ENCODE data around the gene MTOR. TPM values are rescaled to one million over a fixed set of nuclear protein-coding genes. Genes with fewer than 3 reads are reported as not detected.
A peak's percentile ranks its signal among the peaks of the same experiment; 100 is the strongest.

MTOR gene
- polyA plus RNA-seq, 3 donors: 2.0 to 29.4 (median 3.3) TPM

- 92% methylated on average over 2 of the region's 4 CpGs for WGBS (ENCODE audit: insufficient coverage)
- no peak for DNase-seq
- no peak overlapping the region for H3K4me2 ChIP-seq (replicated peaks; ENCODE audit: extremely low read depth, low read length, poor library complexity, severe bottlenecking)
- Mint-ChIP-seq H3K4me1 (no peaks in the 10 kb centered on the region), H3K4me3 (no peak overlapping the region), H3K36me3 (peaks cover 84 to 85% of the 10 kb centered on the region in 2 donors), H3K9me3 (no peaks in the 10 kb centered on the region), H3K27me3 (ENCODE audit: low read depth in 3 of 3) (no peaks in the 10 kb centered on the region), H3K27ac (peak overlapping the region in 1 of 7 donors; percentile 69)
- TF ChIP-seq, protein P1, sequence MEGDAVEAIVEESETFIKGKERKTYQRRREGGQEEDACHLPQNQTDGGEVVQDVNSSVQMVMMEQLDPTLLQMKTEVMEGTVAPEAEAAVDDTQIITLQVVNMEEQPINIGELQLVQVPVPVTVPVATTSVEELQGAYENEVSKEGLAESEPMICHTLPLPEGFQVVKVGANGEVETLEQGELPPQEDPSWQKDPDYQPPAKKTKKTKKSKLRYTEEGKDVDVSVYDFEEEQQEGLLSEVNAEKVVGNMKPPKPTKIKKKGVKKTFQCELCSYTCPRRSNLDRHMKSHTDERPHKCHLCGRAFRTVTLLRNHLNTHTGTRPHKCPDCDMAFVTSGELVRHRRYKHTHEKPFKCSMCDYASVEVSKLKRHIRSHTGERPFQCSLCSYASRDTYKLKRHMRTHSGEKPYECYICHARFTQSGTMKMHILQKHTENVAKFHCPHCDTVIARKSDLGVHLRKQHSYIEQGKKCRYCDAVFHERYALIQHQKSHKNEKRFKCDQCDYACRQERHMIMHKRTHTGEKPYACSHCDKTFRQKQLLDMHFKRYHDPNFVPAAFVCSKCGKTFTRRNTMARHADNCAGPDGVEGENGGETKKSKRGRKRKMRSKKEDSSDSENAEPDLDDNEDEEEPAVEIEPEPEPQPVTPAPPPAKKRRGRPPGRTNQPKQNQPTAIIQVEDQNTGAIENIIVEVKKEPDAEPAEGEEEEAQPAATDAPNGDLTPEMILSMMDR (IDR thresholded peaks at IDR 0.05): no peak
- no peaks in the 10 kb centered on the region for H4K20me1 ChIP-seq (ENCODE audit: insufficient read depth, low read length)
- no peaks in the 10 kb centered on the region for H3K9me3 ChIP-seq (replicated peaks in 1 of 2; ENCODE audit: control insufficient read depth in 1 of 2, insufficient read depth in 1 of 2, low read length in 2 of 2)
- no peak overlapping the region for H2AFZ ChIP-seq (ENCODE audit: insufficient read depth, low read depth, low read length, poor library complexity, severe bottlenecking)
- H3K4me3 ChIP-seq (replicated peaks in 1 of 3; ENCODE audit: low read depth in 2 of 3, low read length in 3 of 3): no peak overlapping the region
- H3K27ac ChIP-seq (ENCODE audit: low read depth in 1 of 2, low read length in 2 of 2): no peak overlapping the region
- H3K4me1 ChIP-seq (ENCODE audit: control insufficient read depth in 1 of 2, insufficient read depth in 2 of 2, low read length in 2 of 2): no peaks in the 10 kb centered on the region
- peaks cover 83 to 100% of the 10 kb centered on the region in 2 donors for H3K36me3 ChIP-seq (replicated peaks in 1 of 2; ENCODE audit: control insufficient read depth in 1 of 2, insufficient read depth in 2 of 2, low read length in 2 of 2)
- H3K79me2 ChIP-seq (ENCODE audit: insufficient read depth, low read length): no peaks in the 10 kb centered on the region
- intact Hi-C loops (cut with micrococcal nuclease): no loop called here
- H3K27me3 ChIP-seq (ENCODE audit: control insufficient read depth in 2 of 2, insufficient read depth in 2 of 2, low read length in 2 of 2): no peaks in the 10 kb centered on the region
- H3K9ac ChIP-seq (ENCODE audit: insufficient read depth, low read length, poor library complexity, severe bottlenecking): no peak overlapping the region
Observed at GRCh38 chr1:11147197-11147770, 115.1 kb downstream of the MTOR start.

DNA sequence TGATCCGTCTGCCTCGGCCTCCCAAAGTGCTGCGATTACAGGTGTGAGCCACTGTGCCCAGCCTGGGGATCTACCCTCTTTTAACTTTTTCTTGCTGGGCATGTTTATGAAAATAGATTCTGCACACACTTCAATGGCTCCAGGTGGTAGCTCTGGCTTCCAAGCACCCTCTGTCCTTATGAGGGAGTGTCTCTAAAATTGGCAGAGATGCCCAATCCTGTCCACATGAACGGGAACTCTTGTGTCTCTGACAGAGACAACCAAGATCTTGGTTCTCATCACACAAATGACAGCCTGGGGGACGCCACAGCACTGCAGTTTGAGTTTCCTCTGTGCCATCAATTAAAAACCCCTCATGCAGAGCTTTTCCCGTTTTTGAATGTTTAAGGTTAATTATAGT lies 116.6 kb downstream of the MTOR start:
- WGBS (ENCODE audit: insufficient coverage): no CpG with 5 or more reads among the region's 6 CpGs
- peaks cover 76 to 91% of the 10 kb centered on the region in 2 donors for H3K36me3 ChIP-seq (replicated peaks in 1 of 2; ENCODE audit: control insufficient read depth in 1 of 2, insufficient read depth in 2 of 2, low read length in 2 of 2)
- no peak overlapping the region for H3K4me2 ChIP-seq (replicated peaks; ENCODE audit: extremely low read depth, low read length, poor library complexity, severe bottlenecking)
- no peak for DNase-seq
- H2AFZ ChIP-seq (ENCODE audit: insufficient read depth, low read depth, low read length, poor library complexity, severe bottlenecking): no peak overlapping the region
- Mint-ChIP-seq H3K9me3 (no peaks in the 10 kb centered on the region), H3K4me3 (no peak overlapping the region), H3K36me3 (peaks cover 74 to 83% of the 10 kb centered on the region in 2 donors), H3K27ac (no peak overlapping the region), H3K4me1 (no peaks in the 10 kb centered on the region), H3K27me3 (ENCODE audit: low read depth in 3 of 3) (no peaks in the 10 kb centered on the region)
- no peak overlapping the region for H3K4me3 ChIP-seq (replicated peaks in 1 of 3; ENCODE audit: low read depth in 2 of 3, low read length in 3 of 3)
- no peaks in the 10 kb centered on the region for H3K9me3 ChIP-seq (replicated peaks in 1 of 2; ENCODE audit: control insufficient read depth in 1 of 2, insufficient read depth in 1 of 2, low read length in 2 of 2)
- H3K79me2 ChIP-seq (ENCODE audit: insufficient read depth, low read length): no peaks in the 10 kb centered on the region
- no peak overlapping the region for H3K27ac ChIP-seq (ENCODE audit: low read depth in 1 of 2, low read length in 2 of 2)
- H3K9ac ChIP-seq (ENCODE audit: insufficient read depth, low read length, poor library complexity, severe bottlenecking): no peak overlapping the region
- H3K27me3 ChIP-seq (ENCODE audit: control insufficient read depth in 2 of 2, insufficient read depth in 2 of 2, low read length in 2 of 2): no peaks in the 10 kb centered on the region
- no peaks in the 10 kb centered on the region for H4K20me1 ChIP-seq (ENCODE audit: insufficient read depth, low read length)
- no peaks in the 10 kb centered on the region for H3K4me1 ChIP-seq (ENCODE audit: control insufficient read depth in 1 of 2, insufficient read depth in 2 of 2, low read length in 2 of 2)
- TF ChIP-seq, protein P1 (IDR thresholded peaks at IDR 0.05): no peak
- intact Hi-C loops (cut with micrococcal nuclease): no loop called here
